Endothelial cell of umbilical vein (primary cell): ENCODE data around the gene AKAP4. TPM values are rescaled to one million over a fixed set of nuclear protein-coding genes. Genes with fewer than 3 reads are reported as not detected.

Source experiments
- BruUV-seq: library from RNA; stranded (reverse); fragments of 400-500 nt; replicated peaks from 2 replicates; lab custom pipeline; 2021; lab: Mats Ljungman, UMichigan
- CTCF ChIA-PET: fragments of 300-600, 350-600 bp; sonication (Branson Sonifier 250); formaldehyde crosslinking; loops from one replicate; lab custom pipeline; 2021; ENCODE audit warnings: antibody characterized with exemption, inconsistent platforms; lab: Charles Lee
- POLR2A ChIA-PET: fragments of 300-600, 350-600 bp; sonication (Branson Sonifier 250); formaldehyde crosslinking; loops from one replicate; lab custom pipeline; 2021; ENCODE audit warnings: antibody characterized with exemption, inconsistent platforms; lab: Charles Lee
- DNase-seq: peaks from one replicate; pipeline ENCODE4 v3.0.0-alpha.2; 2011; ENCODE audit warnings: low read depth, low spot score
- FAIRE-seq: peaks from 2 replicates; lab custom pipeline; 2011; peaks lifted over from hg19 to GRCh38; lab: Jason Lieb, UNC
- H2AFZ ChIP-seq: 2 replicates; pipeline ENCODE4 v1.6.0; 2012; ENCODE audit warnings: low read depth, low read length, control low read depth, inconsistent platforms
- H3K27ac ChIP-seq: 2 replicates; pipeline ENCODE4 v1.5.1; 2011; ENCODE audit warnings: low read depth, mild to moderate bottlenecking, control low read depth, low read length, moderate library complexity; ENCODE audit not compliant: insufficient read depth
- H3K27me3 ChIP-seq, 2 experiments: 2 replicates each; pipeline versions ENCODE4 v1.6.0 to v1.6.1; 2011; ENCODE audit warnings: low read length in 2 of 2, mixed read lengths in 1 of 2; ENCODE audit not compliant: control insufficient read depth in 2 of 2, insufficient read depth in 2 of 2
- H3K36me3 ChIP-seq, 2 experiments: 2 replicates in 1 of 2; 3 replicates in 1 of 2; pipeline ENCODE4 v1.5.1; 2011; ENCODE audit warnings: low read length in 2 of 2, mild to moderate bottlenecking in 1 of 2, moderate library complexity in 1 of 2; ENCODE audit not compliant: control insufficient read depth in 2 of 2, insufficient read depth in 2 of 2; ENCODE audit errors: extremely low read depth in 1 of 2
- H3K4me1 ChIP-seq: 3 replicates; pipeline ENCODE4 v1.5.1; 2011; ENCODE audit warnings: mild to moderate bottlenecking, low read length; ENCODE audit not compliant: control insufficient read depth, insufficient read depth; ENCODE audit errors: extremely low read depth
- H3K4me2 ChIP-seq: 2 replicates; pipeline ENCODE4 v1.6.1; 2011; ENCODE audit warnings: low read length, control low read depth, mixed read lengths; ENCODE audit not compliant: insufficient read depth
- H3K4me3 ChIP-seq, 3 experiments: fragments of 200-600 bp in 1 of 3; sonication (generic), shearing (Covaris generic) in 1 of 3; replicated peaks in 1 of 3; 2 replicates each; pipeline ENCODE4 v1.5.1; 2011 to 2016; ENCODE audit warnings: control low read depth in 3 of 3, low read length in 3 of 3, mild to moderate bottlenecking in 2 of 3, inconsistent platforms in 1 of 3, low read depth in 1 of 3, moderate library complexity in 1 of 3; ENCODE audit not compliant: insufficient read depth in 1 of 3
- H3K79me2 ChIP-seq: 2 replicates; pipeline ENCODE4 v1.6.0; 2012; ENCODE audit warnings: low read length, inconsistent platforms; ENCODE audit not compliant: control insufficient read depth, insufficient read depth
- H3K9ac ChIP-seq: replicated peaks from 2 replicates; pipeline ENCODE3; 2011; ENCODE audit warnings: low read length, control low read depth; ENCODE audit not compliant: insufficient read depth; ENCODE audit errors: extremely low read depth
- H3K9me1 ChIP-seq: replicated peaks from 3 replicates; pipeline ENCODE4 v1.6.0; 2011; ENCODE audit warnings: mild to moderate bottlenecking, low read length; ENCODE audit not compliant: control insufficient read depth, insufficient read depth; ENCODE audit errors: extremely low read depth
- H3K9me3 ChIP-seq: replicated peaks from 2 replicates; pipeline ENCODE4 v1.5.1; 2012; ENCODE audit warnings: low read length, inconsistent platforms; ENCODE audit not compliant: control insufficient read depth, insufficient read depth
- H4K20me1 ChIP-seq: replicated peaks from 2 replicates; pipeline ENCODE3; 2011; ENCODE audit warnings: mild to moderate bottlenecking, low read length; ENCODE audit not compliant: control insufficient read depth, insufficient read depth; ENCODE audit errors: extremely low read depth
- CTCF ChIP-seq, 2 donors: IDR thresholded peaks; 1 replicate in 1 of 2; 2 replicates in 1 of 2; pipeline ENCODE4 v1.5.1; 2011; ENCODE audit warnings: low read length in 2 of 2, mild to moderate bottlenecking in 2 of 2, moderate library complexity in 2 of 2, control low read depth in 1 of 2, inconsistent platforms in 1 of 2, low read depth in 1 of 2; ENCODE audit not compliant: insufficient read depth in 1 of 2; ENCODE audit errors: extremely low read depth in 1 of 2
- EZH2 ChIP-seq: IDR thresholded peaks from 2 replicates; pipeline ENCODE4 v1.6.1; 2012; ENCODE audit warnings: borderline replicate concordance, low read depth, mild to moderate bottlenecking, moderate library complexity, low read length, inconsistent platforms; ENCODE audit not compliant: severe bottlenecking
- FOS ChIP-seq: IDR thresholded peaks from 2 replicates; pipeline ENCODE4 v1.6.1; 2011; ENCODE audit warnings: mild to moderate bottlenecking, low read length, moderate library complexity, borderline replicate concordance; ENCODE audit not compliant: insufficient read depth
- GATA2 ChIP-seq: IDR thresholded peaks from 2 replicates; pipeline ENCODE4 v1.7.0; 2011; ENCODE audit warnings: low read depth, mild to moderate bottlenecking, moderate library complexity, mixed read lengths, low read length; ENCODE audit not compliant: insufficient read length, insufficient read depth
- JUN ChIP-seq: IDR thresholded peaks from 2 replicates; pipeline ENCODE4 v1.6.1; 2011; ENCODE audit warnings: borderline replicate concordance, low read depth; ENCODE audit not compliant: insufficient read length, insufficient read depth
- MYC ChIP-seq: IDR thresholded peaks from one replicate; pipeline ENCODE4 v1.6.1; 2011; ENCODE audit warnings: mild to moderate bottlenecking, low read depth, low read length
- POLR2A ChIP-seq: IDR thresholded peaks from 2 replicates; pipeline ENCODE4 v1.6.1; 2012; ENCODE audit warnings: low read depth, mild to moderate bottlenecking, control low read depth, low read length
- POLR2AphosphoS5 ChIP-seq: IDR thresholded peaks from 2 replicates; pipeline ENCODE4 v1.6.1; 2012; ENCODE audit warnings: low read depth, mild to moderate bottlenecking, control low read depth, low read length, moderate library complexity; ENCODE audit not compliant: insufficient read depth
- dilution Hi-C: fragments of 300-500 bp; cut with MboI; formaldehyde crosslinking; loops from one replicate; pipeline ENCODE4 v1.15.0; 2019; ENCODE audit warnings: low sequenced_read_pairs; ENCODE audit not compliant: extremely low pct_ligation_motif_present
- intact Hi-C: fragments of 100-400 bp; cut with micrococcal nuclease; formaldehyde crosslinking; loops from one replicate; pipeline ENCODE4 v1.10.0; 2022
- polyA plus RNA-seq, 4 experiments: library from polyadenylated mRNA; depleted of rRNA in 3 of 4; stranded (reverse) in 3 of 4; unstranded in 1 of 4; fragments of >200 nt; gene quantifications; 2 replicates each; pipeline versions ENCODE4 v1.2.1 to v1.2.3, GENCODE V29; 2011 to 2012; ENCODE audit warnings: missing spikeins in 1 of 4
- total RNA-seq: library from RNA; stranded (reverse); gene quantifications from 2 replicates; pipeline ENCODE4 v1.2.3, GENCODE V29; 2021
- TF ChIP-seq, protein P1 (sequence below): IDR thresholded peaks from 2 replicates; pipeline ENCODE4 v1.6.1; 2011; ENCODE audit not compliant: insufficient read depth, insufficient read length

AKAP4 gene
- total and polyA plus RNA-seq, 2 donors (not counting 3 experiments of a cell fraction or from before 2014, with no cell fraction given): not detected

GRCh38 chrX:50169717-50170116, 31.1 kb downstream of the AKAP4 start:
- H3K27me3 ChIP-seq: no peaks in the 10 kb centered on the region
- H3K9me3 ChIP-seq: no peaks in the 10 kb centered on the region
- BruUV-seq: no TSS peak
- no peaks in the 10 kb centered on the region for H3K36me3 ChIP-seq
- H3K9me1 ChIP-seq: no peaks in the 10 kb centered on the region
- H3K4me3 ChIP-seq: no peak overlapping the region
- TF ChIP-seq MYC (no peak), POLR2AphosphoS5 (no peak), POLR2A (no peak), FOS (no peak), JUN (no peak), EZH2 (no peak), CTCF (IDR thresholded peaks at IDR 0.05; ENCODE audit: extremely low read depth in 1 of 2, insufficient read depth in 1 of 2, low read depth in 1 of 2, low read length in 2 of 2) (no peak), GATA2 (no peak)
- TF ChIP-seq, protein P1, sequence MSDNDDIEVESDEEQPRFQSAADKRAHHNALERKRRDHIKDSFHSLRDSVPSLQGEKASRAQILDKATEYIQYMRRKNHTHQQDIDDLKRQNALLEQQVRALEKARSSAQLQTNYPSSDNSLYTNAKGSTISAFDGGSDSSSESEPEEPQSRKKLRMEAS: no peak
- dilution Hi-C loops: no loop called here
- intact Hi-C loops: no loop called here
- FAIRE-seq (no peak), DNase-seq (no peak)
- no peaks in the 10 kb centered on the region for H3K4me1 ChIP-seq
- no peak overlapping the region for H3K9ac ChIP-seq
- no peaks in the 10 kb centered on the region for H4K20me1 ChIP-seq
- H3K4me2 ChIP-seq: no peak overlapping the region
- ChIA-PET CTCF (no interaction called here), POLR2A (no interaction called here)
- no peak overlapping the region for H3K27ac ChIP-seq
- no peaks in the 10 kb centered on the region for H3K79me2 ChIP-seq
- no peak overlapping the region for H2AFZ ChIP-seq
